DOHH2 (cell line): ENCODE data around the gene TFF2.

Source experiments
- H3F3A ChIP-seq: fragments of 200-600 bp; sonication (generic), shearing (Covaris generic); 2 replicates; pipeline ENCODE4 v1.6.0; 2016; ENCODE audit warnings: antibody characterized with exemption, mild to moderate bottlenecking; ENCODE audit not compliant: control insufficient read depth, insufficient read depth
- H3K27ac ChIP-seq: fragments of 200-600 bp; sonication (generic); 2 replicates; pipeline ENCODE4 v1.5.1; 2014; ENCODE audit warnings: low read depth, mild to moderate bottlenecking, low read length, moderate library complexity
- H3K27me3 ChIP-seq: fragments of 200-600 bp; sonication (generic); 2 replicates; pipeline ENCODE4 v1.6.1; 2014; ENCODE audit warnings: mild to moderate bottlenecking, low read length, mixed read lengths; ENCODE audit not compliant: control insufficient read depth
- H3K36me3 ChIP-seq: fragments of 200-600 bp; sonication (generic); 2 replicates; pipeline ENCODE4 v1.6.1; 2014; ENCODE audit warnings: mild to moderate bottlenecking, low read length, moderate library complexity, mixed read lengths; ENCODE audit not compliant: control insufficient read depth
- H3K4me1 ChIP-seq: fragments of 200-600 bp; sonication (generic); 2 replicates; pipeline ENCODE4 v1.6.1; 2014; ENCODE audit warnings: mild to moderate bottlenecking, low read length, mixed read lengths; ENCODE audit not compliant: control insufficient read depth
- H3K4me2 ChIP-seq: fragments of 200-600 bp; sonication (generic); 2 replicates; pipeline ENCODE4 v1.6.0; 2014; ENCODE audit warnings: mild to moderate bottlenecking, low read length, moderate library complexity
- H3K4me3 ChIP-seq: fragments of 200-600 bp; sonication (generic); 2 replicates; pipeline ENCODE4 v1.5.1; 2014; ENCODE audit warnings: mild to moderate bottlenecking, low read length, mixed read lengths
- H3K79me2 ChIP-seq: fragments of 200-600 bp; sonication (generic); 2 replicates; pipeline ENCODE4 v1.6.1; 2014; ENCODE audit warnings: mild to moderate bottlenecking, low read length, mixed read lengths; ENCODE audit not compliant: control insufficient read depth
- H3K9me2 ChIP-seq: fragments of 200-600 bp; sonication (generic); replicated peaks from 2 replicates; pipeline ENCODE4 v1.6.1; 2014; ENCODE audit warnings: mild to moderate bottlenecking, low read length, mixed read lengths; ENCODE audit not compliant: control insufficient read depth
- H3K9me3 ChIP-seq: fragments of 200-600 bp; sonication (generic); 2 replicates; pipeline ENCODE4 v1.6.1; 2014; ENCODE audit warnings: antibody characterized with exemption, low read length, mixed read lengths; ENCODE audit not compliant: control insufficient read depth, insufficient read depth
- H4K20me1 ChIP-seq: fragments of 200-600 bp; sonication (generic); 2 replicates; pipeline ENCODE4 v1.6.0; 2014; ENCODE audit warnings: low read depth, mild to moderate bottlenecking, antibody characterized with exemption, low read length, moderate library complexity; ENCODE audit not compliant: control insufficient read depth, insufficient read depth
- CTCF ChIP-seq: fragments of 200-600 bp; sonication (generic); IDR thresholded peaks from one replicate; pipeline ENCODE4 v1.5.1; 2014; ENCODE audit warnings: antibody characterized with exemption, mild to moderate bottlenecking, low read depth, low read length; ENCODE audit not compliant: poor library complexity, severe bottlenecking
- EZH2phosphoT487 ChIP-seq: fragments of 200-600 bp; sonication (generic); IDR thresholded peaks from 2 replicates; pipeline ENCODE4 v1.6.1; 2017; ENCODE audit warnings: borderline replicate concordance, mild to moderate bottlenecking, antibody characterized with exemption, low read length, moderate library complexity, mixed read lengths

The TFF2 gene

GRCh38 chr21:42297377-42297776, 53.4 kb downstream of the TFF2 start:
- H3K27me3 ChIP-seq = no peaks in the 10 kb centered on the region
- no peaks in the 10 kb centered on the region for H3K79me2 ChIP-seq
- H3F3A ChIP-seq = no peaks in the 10 kb centered on the region
- no peak overlapping the region for H3K4me2 ChIP-seq
- no peak overlapping the region for H3K27ac ChIP-seq
- no peaks in the 10 kb centered on the region for H3K36me3 ChIP-seq
- TF ChIP-seq CTCF (no peak), EZH2phosphoT487 (no peak)
- no peaks in the 10 kb centered on the region for H4K20me1 ChIP-seq
- peaks cover 8% of the 10 kb centered on the region; the same call in 1 of the 2 replicates for H3K9me3 ChIP-seq
- H3K4me1 ChIP-seq = no peaks in the 10 kb centered on the region
- H3K4me3 ChIP-seq = no peak overlapping the region
- H3K9me2 ChIP-seq = no peaks in the 10 kb centered on the region

GRCh38 chr21:42296501-42296900, 54.3 kb downstream of the TFF2 start:
- TF ChIP-seq EZH2phosphoT487 (no peak), CTCF (no peak)
- H3K4me1 ChIP-seq = no peaks in the 10 kb centered on the region

More at GRCh38 chr21:42296501-42296900, 54.3 kb downstream of the TFF2 start:
- H3K4me3 ChIP-seq = no peak overlapping the region
- peaks cover 8% of the 10 kb centered on the region; the same call in 1 of the 2 replicates for H3K9me3 ChIP-seq
- H3K79me2 ChIP-seq = no peaks in the 10 kb centered on the region
- H3K27ac ChIP-seq = no peak overlapping the region
- H3K27me3 ChIP-seq = no peaks in the 10 kb centered on the region
- H3K4me2 ChIP-seq = no peak overlapping the region
- no peaks in the 10 kb centered on the region for H3K36me3 ChIP-seq
- H3F3A ChIP-seq = no peaks in the 10 kb centered on the region
- H4K20me1 ChIP-seq = no peaks in the 10 kb centered on the region
- H3K9me2 ChIP-seq = no peaks in the 10 kb centered on the region
